HCT116 (cell line): Measurements from ENCODE around the gene TOP1. TPM values are rescaled to one million over a fixed set of nuclear protein-coding genes. Genes with fewer than 3 reads are reported as not detected.

Experiments used
- ATAC-seq: fragments of 200-7000 bp; cut with Tn5 transposase; 2 replicates; pipeline ENCODE4 v1.9.1; 2020; ENCODE audit warnings: mild to moderate bottlenecking, moderate library complexity
- Bru-seq: library from RNA; stranded (reverse); fragments of 400-500 nt; gene quantifications from one replicate; lab custom pipeline; 2021; lab: Mats Ljungman, UMichigan
- BruChase-seq, 2 experiments: library from RNA; stranded (reverse); fragments of 400-500 nt; gene quantifications; one replicate each; lab custom pipeline; 2021; lab: Mats Ljungman, UMichigan
- BruUV-seq: library from RNA; stranded (reverse); fragments of 400-500 nt; replicated peaks from 2 replicates; lab custom pipeline; 2021; lab: Mats Ljungman, UMichigan
- CTCF ChIA-PET: fragments of 300-600 bp; sonication (Branson Sonifier 250); formaldehyde crosslinking; loops from one replicate; lab custom pipeline; 2021; ENCODE audit warnings: antibody characterized with exemption; lab: Charles Lee
- POLR2A ChIA-PET: fragments of 300-600, 350-600 bp; sonication (Branson Sonifier 250); formaldehyde crosslinking; loops from one replicate; lab custom pipeline; 2021; ENCODE audit warnings: antibody characterized with exemption; lab: Charles Lee
- RAD21 ChIA-PET, 2 experiments: fragments of 300-600 bp; sonication (Branson Sonifier 250); formaldehyde crosslinking; loops; one replicate each; lab custom pipeline; 2023; ENCODE audit warnings: low total read pairs in 2 of 2; ENCODE audit not compliant: uncharacterized antibody in 2 of 2, unreplicated experiment in 2 of 2, low non-redundant PET in 1 of 2; lab: Charles Lee
- DNase-seq: peaks from one replicate; pipeline ENCODE4 v3.0.0-alpha.2; 2010; ENCODE audit warnings: low read depth, low spot score
- H2AFZ ChIP-seq: fragments of 200-600 bp; shearing (Covaris generic), sonication (generic); 2 replicates; pipeline ENCODE4 v1.6.1; 2017; ENCODE audit warnings: low read depth, mixed run types, mixed read lengths, antibody characterized with exemption, low read length; ENCODE audit not compliant: poor library complexity, severe bottlenecking
- H3K27ac ChIP-seq: 2 replicates; pipeline ENCODE4 v1.5.1; 2012; ENCODE audit warnings: low read depth, low read length
- H3K27me3 ChIP-seq: fragments of 200-600 bp; sonication (generic); 2 replicates; pipeline ENCODE4 v1.6.1; 2016; ENCODE audit warnings: mixed run types, low read length, mixed read lengths; ENCODE audit not compliant: insufficient read depth
- H3K36me3 ChIP-seq, 2 experiments: fragments of 200-500 bp in 1 of 2; fragments of 200-600 bp in 1 of 2; sonication (Bioruptor generic) in 1 of 2; sonication (generic) in 1 of 2; 2 replicates each; pipeline versions ENCODE4 v1.5.1 to v1.6.1; 2014 to 2016; ENCODE audit warnings: low read length in 2 of 2, inconsistent platforms in 1 of 2, mixed read lengths in 1 of 2, mixed run types in 1 of 2; ENCODE audit not compliant: insufficient read depth in 2 of 2, control insufficient read depth in 1 of 2
- H3K4me1 ChIP-seq, 2 experiments: fragments of 200-600 bp in 1 of 2; sonication (generic) in 1 of 2; 2 replicates each; pipeline versions ENCODE4 v1.5.1 to v1.6.1; 2012 to 2017; ENCODE audit warnings: low read length in 2 of 2, inconsistent platforms in 1 of 2, mild to moderate bottlenecking in 1 of 2, mixed read lengths in 1 of 2, mixed run types in 1 of 2, moderate library complexity in 1 of 2; ENCODE audit not compliant: insufficient read depth in 2 of 2, control insufficient read depth in 1 of 2
- H3K4me2 ChIP-seq: fragments of 200-600 bp; sonication (generic); 2 replicates; pipeline ENCODE4 v1.6.1; 2017; ENCODE audit warnings: mixed run types, low read length, mixed read lengths
- H3K4me3 ChIP-seq, 2 experiments: fragments of 200-600 bp in 1 of 2; sonication (generic) in 1 of 2; replicated peaks in 1 of 2; 2 replicates each; pipeline ENCODE4 v1.5.1; 2011 to 2016; ENCODE audit warnings: low read length in 2 of 2, control low read depth in 1 of 2, low read depth in 1 of 2, mild to moderate bottlenecking in 1 of 2, mixed read lengths in 1 of 2, mixed run types in 1 of 2
- H3K79me2 ChIP-seq: fragments of 200-600 bp; sonication (generic); 2 replicates; pipeline ENCODE4 v1.6.1; 2017; ENCODE audit warnings: mild to moderate bottlenecking, mixed run types, low read length, moderate library complexity, mixed read lengths; ENCODE audit not compliant: insufficient read depth
- H3K9ac ChIP-seq: fragments of 200-600 bp; sonication (generic); 2 replicates; pipeline ENCODE4 v1.6.1; 2016; ENCODE audit warnings: low read length, mixed read lengths
- H3K9me2 ChIP-seq: fragments of 200-600 bp; sonication (generic), shearing (Covaris generic); 2 replicates; pipeline ENCODE4 v1.6.1; 2017; ENCODE audit warnings: mixed run types, mild to moderate bottlenecking, moderate library complexity; ENCODE audit not compliant: insufficient read depth
- H3K9me3 ChIP-seq, 2 experiments: fragments of 200-500 bp in 1 of 2; fragments of 200-600 bp in 1 of 2; sonication (Bioruptor generic) in 1 of 2; sonication (generic) in 1 of 2; 2 replicates each; pipeline ENCODE4 v1.6.1; 2014 to 2017; ENCODE audit warnings: low read length in 2 of 2, mixed read lengths in 2 of 2, inconsistent platforms in 1 of 2, low read depth in 1 of 2, mild to moderate bottlenecking in 1 of 2, mixed run types in 1 of 2, moderate library complexity in 1 of 2; ENCODE audit not compliant: control insufficient read depth in 1 of 2, insufficient read depth in 1 of 2
- H4K20me1 ChIP-seq: fragments of 200-600 bp; sonication (generic), shearing (Covaris generic); 2 replicates; pipeline ENCODE4 v1.6.1; 2017; ENCODE audit warnings: mixed run types, mild to moderate bottlenecking, moderate library complexity; ENCODE audit not compliant: insufficient read depth
- ATF3 ChIP-seq: IDR thresholded peaks from 2 replicates; pipeline ENCODE4 v1.6.1; 2012
- CBX3 ChIP-seq: IDR thresholded peaks from 2 replicates; pipeline ENCODE4 v1.6.1; 2012; ENCODE audit warnings: low read depth
- CEBPB ChIP-seq: IDR thresholded peaks from 2 replicates; pipeline ENCODE4 v1.6.1; 2012; ENCODE audit warnings: low read depth
- EGR1 ChIP-seq: IDR thresholded peaks from 2 replicates; pipeline ENCODE4 v1.6.1; 2012; ENCODE audit warnings: low read depth
- ELF1 ChIP-seq: IDR thresholded peaks from 2 replicates; pipeline ENCODE4 v1.6.1; 2012; ENCODE audit warnings: low read depth, borderline replicate concordance
- EZH2phosphoT487 ChIP-seq: fragments of 200-600 bp; IDR thresholded peaks from 2 replicates; pipeline ENCODE4 v1.6.1; 2018; ENCODE audit warnings: antibody characterized with exemption, borderline replicate concordance
- JUND ChIP-seq: IDR thresholded peaks from 2 replicates; pipeline ENCODE4 v1.6.1; 2012
- POLR2AphosphoS5 ChIP-seq: IDR thresholded peaks from 2 replicates; pipeline ENCODE4 v1.6.1; 2011; ENCODE audit warnings: mild to moderate bottlenecking, low read depth, low read length, moderate library complexity
- RAD21 ChIP-seq: IDR thresholded peaks from 2 replicates; pipeline ENCODE4 v1.6.1; 2012; ENCODE audit warnings: low read depth, mild to moderate bottlenecking
- REST ChIP-seq: IDR thresholded peaks from 2 replicates; pipeline ENCODE4 v1.6.1; 2012; ENCODE audit warnings: low read depth
- SIN3A ChIP-seq: IDR thresholded peaks from 2 replicates; pipeline ENCODE4 v1.6.1; 2012; ENCODE audit warnings: low read depth
- SP1 ChIP-seq: IDR thresholded peaks from 2 replicates; pipeline ENCODE4 v1.6.1; 2012; ENCODE audit warnings: low read depth
- SRF ChIP-seq: IDR thresholded peaks from 2 replicates; pipeline ENCODE4 v1.6.1; 2012; ENCODE audit warnings: low read depth
- TCF7L2 ChIP-seq: IDR thresholded peaks from 2 replicates; pipeline ENCODE4 v1.7.0; 2011; ENCODE audit warnings: borderline replicate concordance, inconsistent platforms; ENCODE audit not compliant: insufficient read depth, insufficient read length; ENCODE audit errors: extremely low read depth
- YY1 ChIP-seq: IDR thresholded peaks from 2 replicates; pipeline ENCODE4 v1.6.1; 2011; ENCODE audit warnings: low read length, low read depth, moderate library complexity, mild to moderate bottlenecking; ENCODE audit not compliant: insufficient replicate concordance; ENCODE audit errors: extremely low read depth
- ZFX ChIP-seq: fragments of 450-650 bp; IDR thresholded peaks from 2 replicates; pipeline ENCODE4 v1.6.1; 2017
- ZNF274 ChIP-seq: fragments of 200-500 bp; sonication (Bioruptor generic); IDR thresholded peaks from 2 replicates; pipeline ENCODE4 v1.6.1; 2014; ENCODE audit warnings: mild to moderate bottlenecking, low read depth, low read length, inconsistent platforms
- intact Hi-C: fragments of 100-400 bp; cut with micrococcal nuclease; formaldehyde crosslinking; loops from 2 replicates; pipeline ENCODE4 v1.10.0; 2022
- long read RNA-seq: library from polyadenylated mRNA; unstranded; transcript quantifications from one replicate; pipeline ENCODE4 v2.0.0, GENCODE V29; 2021; ENCODE audit not compliant: unreplicated experiment
- polyA plus RNA-seq: library from polyadenylated mRNA; unstranded; fragments of >200 nt; gene quantifications from 2 replicates; pipeline ENCODE4 v1.2.1, GENCODE V29; 2012; ENCODE audit warnings: missing spikeins
- total RNA-seq: library from RNA; stranded (reverse); gene quantifications from one replicate; pipeline ENCODE4 v1.2.1, GENCODE V29; 2021; ENCODE audit not compliant: unreplicated experiment
- TF ChIP-seq, protein P1 (sequence below), 3 experiments: fragments of 200-600 bp in 1 of 3; sonication (generic) in 1 of 3; IDR thresholded peaks in 2 of 3; conservative IDR thresholded peaks in 1 of 3; 2 replicates each; pipeline ENCODE4 v1.5.1; 2012 to 2017; ENCODE audit warnings: low read depth in 2 of 3, low read length in 2 of 3, antibody characterized with exemption in 1 of 3, borderline replicate concordance in 1 of 3, control low read depth in 1 of 3, mild to moderate bottlenecking in 1 of 3, mixed read lengths in 1 of 3, mixed run types in 1 of 3, moderate library complexity in 1 of 3; ENCODE audit not compliant: insufficient read depth in 1 of 3
- TF ChIP-seq, protein P2 (sequence below): IDR thresholded peaks from 2 replicates; pipeline ENCODE4 v1.6.1; 2012

Gene TOP1
- total RNA-seq: 190 TPM
- polyA plus RNA-seq: 78.3 and 101 TPM in 2 replicates
- percentile 99 among the genes with signal in this experiment for Bru-seq, nascent RNA
- BruChase-seq, experiment 1, labeled RNA remaining after a 6-hour chase: percentile 96 among the genes with signal in this experiment
- percentile 94 among the genes with signal in this experiment for BruChase-seq, experiment 2, labeled RNA remaining after a 2-hour chase
- long read RNA-seq, transcript TOP1-201 (21 exons, 3,738 nt): major isoform, 36 of 115 reads
- long read RNA-seq, partial matches to known transcripts: 73 of 115 reads
- long read RNA-seq, other reads (novel, unspliced or antisense): 6 of 115 reads

- H3K27me3 ChIP-seq: no peaks in the 10 kb centered on the region
- peak within 1 kb of the TSS; percentile 87 for H3K9ac ChIP-seq
- CTCF ChIA-PET: interaction anchor here (1.1 kb wide), 1 partner anchor 38 kb away, joined by 4 read pairs; no protein-coding TSS in a partner anchor
- H4K20me1 ChIP-seq: peaks cover 24% of the 10 kb centered on the region; the same call in 1 of the 2 replicates
- peaks cover 28 to 43% of the 10 kb centered on the region in 2 experiments for H3K4me1 ChIP-seq
- ATAC-seq: peak; percentile 97
- no peaks in the 10 kb centered on the region for H3K9me2 ChIP-seq
- H3K4me2 ChIP-seq: peak within 1 kb of the TSS; percentile 86
- no TSS peak for BruUV-seq
- intact Hi-C loops: loop anchor here (1.0 kb wide), 1 partner anchor 25 kb away; no protein-coding TSS in a partner anchor
- H3K4me3 ChIP-seq: peak within 1 kb of the TSS; percentile 79 to 86
- no peak within 1 kb of the TSS for H2AFZ ChIP-seq
- peak; percentile 99 for DNase-seq
- H3K27ac ChIP-seq: peak within 1 kb of the TSS; percentile 88
- RAD21 ChIA-PET: interaction anchor here in 1 of 2 experiments (1.5 kb wide), 1 partner anchor 38 kb away, joined by 6 read pairs; no protein-coding TSS in a partner anchor
- H3K79me2 ChIP-seq: peaks cover 50% of the 10 kb centered on the region
- POLR2A ChIA-PET: interaction anchor here (1.5 to 2.1 kb wide), 4 partner anchors 11 to 38 kb away, joined by 9 to 14 read pairs (median 12); no protein-coding TSS in a partner anchor
- H3K36me3 ChIP-seq: peaks cover 17 to 36% of the 10 kb centered on the region in 2 experiments; a peak in 3 of 4 replicates
- no peaks in the 10 kb centered on the region for H3K9me3 ChIP-seq
- TF ChIP-seq EZH2phosphoT487 (no peak), CBX3 (no peak), TCF7L2 (no peak), SP1 (no peak), RAD21 (no peak), ATF3 (no peak), JUND (no peak), CEBPB (no peak), REST (no peak), ZNF274 (no peak), ZFX (no peak), ELF1 (no peak), SIN3A (peak; percentile 92), EGR1 (peak; percentile 51; the same call in 1 of the 2 replicates), SRF (no peak), YY1 (no peak), POLR2AphosphoS5 (peak; percentile 95)
- TF ChIP-seq, protein P1, sequence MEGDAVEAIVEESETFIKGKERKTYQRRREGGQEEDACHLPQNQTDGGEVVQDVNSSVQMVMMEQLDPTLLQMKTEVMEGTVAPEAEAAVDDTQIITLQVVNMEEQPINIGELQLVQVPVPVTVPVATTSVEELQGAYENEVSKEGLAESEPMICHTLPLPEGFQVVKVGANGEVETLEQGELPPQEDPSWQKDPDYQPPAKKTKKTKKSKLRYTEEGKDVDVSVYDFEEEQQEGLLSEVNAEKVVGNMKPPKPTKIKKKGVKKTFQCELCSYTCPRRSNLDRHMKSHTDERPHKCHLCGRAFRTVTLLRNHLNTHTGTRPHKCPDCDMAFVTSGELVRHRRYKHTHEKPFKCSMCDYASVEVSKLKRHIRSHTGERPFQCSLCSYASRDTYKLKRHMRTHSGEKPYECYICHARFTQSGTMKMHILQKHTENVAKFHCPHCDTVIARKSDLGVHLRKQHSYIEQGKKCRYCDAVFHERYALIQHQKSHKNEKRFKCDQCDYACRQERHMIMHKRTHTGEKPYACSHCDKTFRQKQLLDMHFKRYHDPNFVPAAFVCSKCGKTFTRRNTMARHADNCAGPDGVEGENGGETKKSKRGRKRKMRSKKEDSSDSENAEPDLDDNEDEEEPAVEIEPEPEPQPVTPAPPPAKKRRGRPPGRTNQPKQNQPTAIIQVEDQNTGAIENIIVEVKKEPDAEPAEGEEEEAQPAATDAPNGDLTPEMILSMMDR (IDR thresholded peaks at IDR 0.05 in 2 of 3, conservative IDR thresholded peaks at IDR 0.05 in 1 of 3; ENCODE audit: borderline replicate concordance in 1 of 3, insufficient read depth in 1 of 3, low read depth in 2 of 3, low read length in 2 of 3): no peak
- TF ChIP-seq, protein P2, sequence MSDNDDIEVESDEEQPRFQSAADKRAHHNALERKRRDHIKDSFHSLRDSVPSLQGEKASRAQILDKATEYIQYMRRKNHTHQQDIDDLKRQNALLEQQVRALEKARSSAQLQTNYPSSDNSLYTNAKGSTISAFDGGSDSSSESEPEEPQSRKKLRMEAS: peak; percentile 99
Observed at GRCh38 chr20:41028359-41029149, at the start of gene TOP1. Gene TOP1, plus strand, starts transcription at chr20:41028822. Its CDS starts 246 bp downstream, at chr20:41029068.
